ENCODE measurements around the gene NCAM1.

Gene NCAM1

GRCh38 chr11:113222241-113222640 lies 261.0 kb downstream of the NCAM1 start:
- DNase-seq: no peak

DNA sequence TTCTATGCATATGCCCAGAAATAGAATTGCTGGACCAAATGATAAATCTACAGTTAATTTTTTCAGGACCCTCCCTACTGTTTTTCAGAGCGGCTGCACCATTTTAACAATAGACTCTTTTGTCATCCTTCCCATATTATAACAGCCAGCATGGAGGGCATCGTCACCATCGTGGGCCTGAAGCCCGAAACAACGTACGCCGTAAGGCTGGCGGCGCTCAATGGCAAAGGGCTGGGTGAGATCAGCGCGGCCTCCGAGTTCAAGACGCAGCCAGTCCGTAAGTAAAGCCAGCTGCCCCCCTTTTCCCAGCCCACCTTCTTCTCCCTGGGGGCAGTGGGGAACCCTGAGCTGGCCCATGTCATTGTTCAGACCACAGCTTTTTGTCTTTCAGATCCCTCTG lies 273.7 kb downstream of the NCAM1 start:
- no peak for DNase-seq

GRCh38 chr11:113237261-113237660 lies 276.0 kb downstream of the NCAM1 start:
- DNase-seq: no peak

DNA sequence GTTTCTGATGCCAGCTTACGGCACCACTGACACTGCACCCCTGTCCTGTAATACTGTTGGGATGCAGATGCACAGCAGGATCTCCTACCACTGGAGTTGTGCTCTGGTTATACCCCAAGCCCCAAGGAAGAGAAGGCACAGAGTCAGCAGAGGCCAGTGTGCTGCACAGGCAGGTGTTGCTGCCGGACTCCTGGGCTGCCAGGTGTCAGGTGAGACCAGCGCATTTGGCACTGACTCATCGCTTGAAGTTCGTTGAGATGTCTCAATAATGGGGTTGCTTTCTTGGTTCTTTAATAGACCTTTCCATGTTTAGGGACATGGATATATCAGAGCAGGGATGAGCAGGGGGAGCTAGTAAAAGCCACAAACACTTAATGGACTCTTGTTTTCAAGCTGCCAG lies 277.5 kb downstream of the NCAM1 start:
- no peak for DNase-seq

GRCh38 chr11:113240389-113240788 lies 279.2 kb downstream of the NCAM1 start:
- DNase-seq: no peak

DNA sequence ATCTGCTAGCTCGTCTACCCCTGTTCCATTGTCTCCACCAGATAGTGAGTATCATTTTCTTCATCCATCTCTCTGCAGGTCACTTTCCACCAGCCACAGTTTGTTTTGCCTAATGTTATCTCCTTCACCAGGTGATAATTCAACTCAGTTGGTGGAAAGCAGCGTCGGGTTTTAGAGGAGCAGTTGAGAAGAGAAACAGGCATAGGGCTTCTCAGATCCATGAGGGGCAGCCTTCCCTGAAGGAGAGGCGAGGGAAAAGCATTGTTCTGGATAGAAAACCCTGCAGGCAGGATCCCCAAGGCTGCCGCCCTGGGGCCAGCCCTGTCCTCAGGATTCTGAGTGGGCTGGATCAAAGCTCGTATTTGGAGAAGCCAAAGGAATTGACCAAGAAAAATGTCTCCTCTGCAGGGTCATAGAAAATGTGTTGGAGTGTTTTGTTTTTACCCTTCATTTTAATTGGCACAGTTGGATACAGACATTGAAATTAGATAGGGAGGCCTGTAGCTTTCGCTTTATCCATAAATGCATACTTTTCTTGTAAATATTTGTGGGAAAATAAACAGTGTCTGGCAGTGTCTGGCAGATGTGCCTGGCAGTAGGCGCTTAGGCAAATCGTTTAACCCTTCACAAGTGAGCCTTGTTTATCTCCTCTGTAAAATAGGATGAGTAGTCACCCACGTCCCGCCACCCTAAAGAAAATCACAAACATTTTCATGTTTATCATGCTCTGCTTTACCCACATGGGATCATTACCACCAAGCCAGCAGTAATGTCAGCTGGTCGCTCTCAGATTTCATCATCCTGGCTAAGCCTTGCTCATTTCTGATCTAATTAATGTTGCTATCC lies 279.8 kb downstream of the NCAM1 start:
- DNase-seq: no peak

- DNase-seq: no peak
Observed at GRCh38 chr11:113241636-113242054, 280.4 kb downstream of the NCAM1 start.

DNA sequence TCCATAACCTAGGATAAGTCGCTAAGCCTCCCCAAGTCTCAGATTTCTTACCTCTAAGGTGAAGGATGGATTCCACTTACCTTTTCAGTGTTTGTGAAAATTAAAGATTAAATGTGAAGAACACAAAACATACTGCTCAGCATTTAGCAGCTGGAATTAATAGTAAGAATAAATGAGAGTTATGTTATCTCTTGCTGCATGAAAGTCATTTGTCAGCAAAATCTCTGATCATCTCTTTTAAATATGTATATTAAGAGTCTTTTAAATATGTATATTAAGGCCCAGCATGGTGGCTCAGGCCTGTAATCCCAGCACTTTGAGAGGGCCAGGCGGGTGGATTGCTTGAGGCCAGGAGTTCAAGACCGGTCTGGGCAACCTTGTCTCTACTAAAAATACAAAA lies 280.8 kb downstream of the NCAM1 start:
- DNase-seq: no peak

GRCh38 chr11:113242767-113243397 lies 281.7 kb downstream of the NCAM1 start:
- DNase-seq: no peak

- no peak for DNase-seq
Observed at GRCh38 chr11:113243696-113244095, 282.5 kb downstream of the NCAM1 start.

- no peak for DNase-seq
Observed at GRCh38 chr11:113245216-113245615, 284.0 kb downstream of the NCAM1 start.

DNA sequence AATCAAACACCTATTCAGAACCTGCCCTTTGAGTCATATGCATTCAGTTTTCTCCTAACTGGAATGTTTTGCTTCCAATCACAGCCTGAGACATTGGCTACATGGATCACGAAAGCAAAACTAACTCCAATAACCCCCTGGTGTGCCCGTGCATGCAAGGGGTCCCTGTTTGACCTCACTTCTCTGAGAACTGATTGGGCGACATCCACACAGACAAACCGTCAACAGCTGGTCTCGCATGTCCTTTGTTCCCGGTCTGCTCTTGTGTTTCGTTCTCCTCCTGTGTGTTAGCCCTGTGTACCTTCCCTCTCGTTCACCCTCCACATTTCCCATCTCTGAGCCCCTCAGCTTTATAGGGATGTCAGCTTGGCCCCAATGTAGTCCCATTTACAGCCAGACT lies 286.0 kb downstream of the NCAM1 start:
- DNase-seq: no peak

- DNase-seq: no peak
Observed at GRCh38 chr11:113247966-113248365, 286.7 kb downstream of the NCAM1 start.

DNA sequence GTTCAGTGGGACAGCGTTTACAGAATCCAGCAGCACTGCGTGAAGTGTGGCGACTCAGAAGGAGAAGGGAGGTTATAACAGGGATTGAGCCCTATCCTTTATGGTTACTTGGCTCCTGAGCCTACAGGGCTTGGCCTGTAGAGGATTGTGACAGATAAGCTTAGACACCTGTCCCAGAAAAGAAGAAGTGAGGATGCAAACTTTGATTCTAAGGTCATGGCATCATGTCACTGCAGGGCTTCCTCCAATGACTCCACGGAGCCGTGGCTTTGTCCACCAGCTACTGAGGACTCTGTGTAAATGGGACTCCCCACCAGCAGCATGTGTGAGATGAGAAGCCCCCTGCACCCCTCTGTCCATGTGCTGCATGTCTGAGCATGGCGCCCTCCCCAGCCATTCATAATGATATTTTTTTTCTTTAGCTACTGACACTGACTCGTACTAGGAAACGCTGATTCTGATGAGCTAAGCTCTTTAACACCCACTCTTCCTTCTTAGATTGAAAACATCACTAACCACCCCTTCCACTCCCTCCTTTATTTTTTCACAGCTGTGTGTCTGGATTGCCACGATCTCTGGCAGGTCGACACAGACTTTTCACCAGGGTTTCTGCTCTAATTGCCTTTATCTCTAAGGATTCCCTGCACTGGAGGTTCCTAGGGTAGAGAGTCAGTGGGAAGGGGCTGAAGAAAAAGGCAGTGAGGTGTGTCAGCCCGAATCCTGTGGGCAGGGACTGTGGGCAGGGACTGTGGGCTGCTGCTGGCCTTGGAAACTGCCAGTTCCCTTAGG lies 287.7 kb downstream of the NCAM1 start:
- no peak for DNase-seq

DNA sequence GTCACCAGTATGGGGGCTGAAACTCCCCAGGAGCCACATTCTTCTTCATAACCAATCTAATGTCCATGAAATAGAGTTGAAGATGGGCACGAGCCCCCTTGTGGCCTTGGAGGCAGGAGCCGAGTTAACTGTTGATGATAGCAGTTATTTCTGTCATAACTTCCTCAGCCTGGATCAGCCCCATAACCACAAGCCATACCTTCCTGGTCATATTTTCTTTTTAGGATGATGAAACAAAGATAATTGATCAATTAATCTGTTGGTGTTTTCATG lies 288.2 kb downstream of the NCAM1 start:
- no peak for DNase-seq

GRCh38 chr11:113249786-113250185 lies 288.6 kb downstream of the NCAM1 start:
- no peak for DNase-seq

- no peak for DNase-seq
Observed at GRCh38 chr11:113251281-113251680, 290.1 kb downstream of the NCAM1 start.

GRCh38 chr11:113253406-113253805 lies 292.2 kb downstream of the NCAM1 start:
- no peak for DNase-seq

- DNase-seq: no peak
Observed at GRCh38 chr11:113255096-113255495, 293.9 kb downstream of the NCAM1 start.

- DNase-seq: no peak
Observed at GRCh38 chr11:113255741-113256140, 294.5 kb downstream of the NCAM1 start.

GRCh38 chr11:113256431-113257202 lies 295.4 kb downstream of the NCAM1 start:
- no peak for DNase-seq

GRCh38 chr11:113260096-113260425 lies 298.8 kb downstream of the NCAM1 start:
- no peak for DNase-seq

- no peak for DNase-seq
Observed at GRCh38 chr11:113260541-113260940, 299.3 kb downstream of the NCAM1 start.

Data from stimulated activated CD4-positive, alpha-beta T cell treated with anti-CD3 and anti-CD28 coated beads, Interleukin-2, amount 100 ng/mL, for 48 hours (primary cell).